SU-DHL-6 (cell line): ENCODE measurements around the gene NUDT8.

Experiments used
- EZH2phosphoT487 ChIP-seq: fragments of 200-600 bp; sonication (generic), shearing (Covaris generic); conservative IDR thresholded peaks from 2 replicates; pipeline ENCODE4 v1.6.1; 2018; ENCODE audit warnings: mild to moderate bottlenecking, antibody characterized with exemption, low read length, moderate library complexity, mixed read lengths
- TF ChIP-seq, protein P1 (sequence below): fragments of 200-600 bp; sonication (generic); IDR thresholded peaks from one replicate; pipeline ENCODE4 v1.5.1; 2017; ENCODE audit warnings: antibody characterized with exemption, mild to moderate bottlenecking, low read length, moderate library complexity; ENCODE audit not compliant: insufficient read depth, poor library complexity, severe bottlenecking

DNA sequence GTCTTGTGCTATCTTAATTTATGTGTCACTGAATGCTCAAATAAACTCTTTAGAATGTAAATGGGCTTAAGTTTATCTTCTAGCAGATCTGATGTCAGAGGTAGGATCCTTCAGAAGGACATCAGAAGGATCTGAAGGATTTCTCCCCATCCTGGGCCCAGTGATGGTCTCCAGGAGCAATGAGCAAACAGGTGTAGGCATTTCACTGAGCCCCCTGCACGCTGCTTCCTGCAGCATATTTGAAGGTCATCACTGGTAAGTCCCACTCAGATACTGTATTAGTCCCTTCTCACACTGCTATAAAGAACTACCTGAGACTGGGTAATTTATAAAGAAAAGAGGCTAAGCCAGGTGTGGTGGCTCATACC is 41.6 kb downstream of the NUDT8 start:
- TF ChIP-seq, protein P1, sequence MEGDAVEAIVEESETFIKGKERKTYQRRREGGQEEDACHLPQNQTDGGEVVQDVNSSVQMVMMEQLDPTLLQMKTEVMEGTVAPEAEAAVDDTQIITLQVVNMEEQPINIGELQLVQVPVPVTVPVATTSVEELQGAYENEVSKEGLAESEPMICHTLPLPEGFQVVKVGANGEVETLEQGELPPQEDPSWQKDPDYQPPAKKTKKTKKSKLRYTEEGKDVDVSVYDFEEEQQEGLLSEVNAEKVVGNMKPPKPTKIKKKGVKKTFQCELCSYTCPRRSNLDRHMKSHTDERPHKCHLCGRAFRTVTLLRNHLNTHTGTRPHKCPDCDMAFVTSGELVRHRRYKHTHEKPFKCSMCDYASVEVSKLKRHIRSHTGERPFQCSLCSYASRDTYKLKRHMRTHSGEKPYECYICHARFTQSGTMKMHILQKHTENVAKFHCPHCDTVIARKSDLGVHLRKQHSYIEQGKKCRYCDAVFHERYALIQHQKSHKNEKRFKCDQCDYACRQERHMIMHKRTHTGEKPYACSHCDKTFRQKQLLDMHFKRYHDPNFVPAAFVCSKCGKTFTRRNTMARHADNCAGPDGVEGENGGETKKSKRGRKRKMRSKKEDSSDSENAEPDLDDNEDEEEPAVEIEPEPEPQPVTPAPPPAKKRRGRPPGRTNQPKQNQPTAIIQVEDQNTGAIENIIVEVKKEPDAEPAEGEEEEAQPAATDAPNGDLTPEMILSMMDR = no peak
- no peak for TF ChIP-seq EZH2phosphoT487
